SK-N-SH treated with all-trans-retinoic acid at 6 μM for 48 hours (cell line): Measurements from ENCODE around the gene UNC13C.

Experiments
- BACH2 ChIP-seq: fragments of 250-450 bp; sonication (Bioruptor Pico); IDR thresholded peaks from 2 replicates; pipeline ENCODE4 v1.9.0; 2021; ENCODE audit warnings: mild to moderate bottlenecking, borderline replicate concordance
- GLIS3 ChIP-seq: fragments of 250-450 bp; sonication (Bioruptor Pico); IDR thresholded peaks from 2 replicates; pipeline ENCODE4 v1.5.0; 2020; ENCODE audit warnings: mild to moderate bottlenecking, moderate library complexity
- SNAI2 ChIP-seq: fragments of 250-450 bp; sonication (Bioruptor Pico); IDR thresholded peaks from 2 replicates; pipeline ENCODE4 v1.5.0; 2020; ENCODE audit warnings: mild to moderate bottlenecking, moderate library complexity
- ZNF70 ChIP-seq: fragments of 450-650 bp; formaldehyde crosslinking; IDR thresholded peaks from 2 replicates; pipeline ENCODE4 v1.5.0; 2020; ENCODE audit warnings: mild to moderate bottlenecking, moderate library complexity

DNA sequence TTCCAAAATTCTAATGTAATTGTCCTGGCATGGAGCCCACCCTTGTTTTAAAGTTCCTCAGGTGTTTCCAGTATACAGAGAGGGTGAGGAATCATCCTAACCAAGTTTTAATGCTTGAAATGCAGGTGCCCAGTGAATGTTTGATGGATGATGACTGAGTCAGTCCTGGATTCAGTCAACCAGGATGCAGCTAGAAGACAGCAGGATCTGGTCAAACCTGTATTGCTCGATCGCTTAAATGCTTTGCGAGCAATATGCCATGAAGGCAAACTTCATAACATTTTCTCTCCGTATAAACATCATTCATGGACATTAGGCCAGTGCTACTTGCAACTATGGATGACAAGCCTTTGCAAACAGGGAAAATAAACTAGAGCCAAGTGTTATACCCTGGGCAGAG is 627.3 kb downstream of the UNC13C start:
- TF ChIP-seq BACH2 (no peak), ZNF70 (CRISPR knock-in tag) (no peak), GLIS3 (CRISPR knock-in tag) (no peak), SNAI2 (CRISPR knock-in tag) (no peak)
